Stimulated activated CD8-positive, alpha-beta memory T cell treated with anti-CD3 and anti-CD28 coated beads, Interleukin-15, amount 100 ng/mL, for 1 hour (primary cell): ENCODE results near the gene SNCB.
A peak's percentile ranks its signal among the peaks of the same experiment; 100 is the strongest.
"Not testable (repeated sequence)": the region's sequence is repeated elsewhere in the genome, so short reads cannot be mapped to it uniquely, and the experiment has no call there.

Source experiments
- DNase-seq: peaks from one replicate; pipeline ENCODE4 v3.0.0-alpha.2; 2020; ENCODE audit warnings: low read depth

The SNCB gene

DNA sequence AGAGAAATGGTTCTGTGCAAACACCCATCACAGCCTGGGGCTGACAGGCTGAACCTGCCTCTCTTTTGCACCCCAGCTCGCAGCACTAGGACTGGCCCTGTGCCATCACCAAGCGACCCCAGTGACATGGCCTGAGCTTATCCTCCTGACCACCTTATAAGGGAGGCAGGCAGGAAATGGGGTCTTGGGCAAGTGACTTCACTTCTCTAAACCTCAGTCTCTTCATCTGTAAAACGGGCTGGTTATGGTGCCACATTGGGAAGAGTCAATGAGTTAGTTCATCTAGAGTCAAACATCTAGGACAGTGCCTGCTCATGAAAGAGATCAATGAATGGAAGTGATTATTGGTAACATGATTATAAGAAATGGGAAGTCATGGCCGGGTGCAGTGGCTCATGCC, 6.2 kb downstream of the SNCB start:
- DNase-seq = no peak

DNA sequence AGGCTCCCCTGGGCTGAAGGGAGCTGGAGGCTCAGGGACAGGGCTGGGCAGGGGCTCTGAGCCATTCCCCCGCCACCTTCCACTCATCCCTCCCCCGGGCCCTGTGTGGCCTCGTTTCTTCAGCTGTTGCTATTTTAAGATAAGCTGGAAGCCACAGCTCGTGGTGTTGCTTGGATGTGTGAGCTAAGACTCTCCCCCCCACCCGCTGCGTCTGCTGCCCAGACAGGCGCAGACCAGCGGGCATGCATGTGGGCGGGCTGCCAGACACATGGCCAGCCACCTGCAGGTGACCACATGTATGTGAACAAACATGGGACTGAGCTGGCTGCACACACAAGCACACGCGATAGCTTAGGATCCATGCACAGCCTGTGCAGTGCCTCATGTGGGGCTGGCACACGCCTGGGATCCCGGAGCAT, 8.7 kb downstream of the SNCB start:
- no peak for DNase-seq

DNA sequence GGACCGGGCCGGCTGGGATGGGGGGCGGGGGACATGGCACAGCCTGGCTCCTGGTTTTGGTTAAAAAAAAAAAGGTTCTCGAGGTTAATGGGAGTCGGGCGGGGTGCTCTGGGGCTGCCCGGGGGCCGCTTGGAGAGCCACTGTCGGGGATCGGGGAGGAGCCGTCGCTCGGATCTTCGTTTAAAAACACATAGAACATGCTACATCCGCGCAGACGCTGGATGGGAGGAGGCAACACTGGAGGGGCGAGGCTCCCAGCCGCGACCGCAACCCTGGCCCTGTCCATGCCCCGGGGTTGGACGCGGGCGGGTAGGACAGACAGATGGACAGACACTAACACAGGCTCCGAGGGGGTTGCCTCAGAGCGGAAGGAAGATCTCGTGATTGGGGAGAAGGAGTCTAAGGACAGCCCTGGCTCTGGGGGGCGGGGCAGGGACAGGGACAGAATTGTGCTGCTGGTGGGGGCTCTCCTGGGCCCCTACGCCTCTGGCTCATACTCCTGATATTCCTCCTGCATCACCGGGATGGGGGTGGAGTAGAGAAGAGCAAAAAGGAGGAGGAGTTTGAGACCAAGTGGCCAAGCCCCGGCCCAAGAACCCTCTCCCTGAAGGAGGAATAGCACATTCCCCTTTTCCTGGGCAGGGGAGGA, 9.9 kb downstream of the SNCB start:
- no peak for DNase-seq

DNA sequence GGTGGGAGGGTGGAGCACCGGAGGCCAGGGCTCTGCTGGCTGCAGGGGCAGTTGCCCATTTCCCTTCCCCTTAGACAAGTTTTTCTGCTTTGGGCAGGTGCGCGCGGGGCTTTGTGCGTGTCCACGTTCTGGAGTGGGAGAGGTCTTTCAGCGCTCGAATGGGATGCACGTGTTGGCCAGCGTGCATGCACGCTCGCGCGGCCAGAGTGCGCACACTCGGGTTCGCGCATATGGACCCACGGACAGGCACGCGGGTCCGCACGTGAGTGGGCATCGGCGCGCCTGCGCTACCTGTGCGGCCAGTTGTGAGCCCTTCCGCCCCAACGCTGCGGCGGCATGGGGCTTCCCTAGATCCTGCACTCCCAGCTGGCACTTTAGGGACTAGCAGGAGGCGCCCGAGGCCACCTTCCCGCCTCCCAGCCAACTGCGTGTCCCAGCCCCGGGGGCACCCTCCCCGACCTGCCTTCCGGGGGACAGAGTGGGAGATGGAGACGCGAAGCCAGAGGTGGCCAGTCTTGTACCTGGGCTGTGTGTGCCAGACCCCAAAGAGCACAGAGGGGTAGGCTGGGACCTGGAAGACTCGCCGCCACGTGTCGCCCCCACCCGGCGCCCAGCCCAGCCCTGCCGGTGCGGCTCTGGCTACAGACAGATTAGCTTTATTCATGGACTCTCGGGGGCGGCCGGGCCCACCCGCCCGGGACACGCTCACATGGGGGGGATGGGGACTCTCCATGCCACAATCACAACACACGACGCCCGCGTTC, 10.6 kb downstream of the SNCB start:
- DNase-seq = no peak

DNA sequence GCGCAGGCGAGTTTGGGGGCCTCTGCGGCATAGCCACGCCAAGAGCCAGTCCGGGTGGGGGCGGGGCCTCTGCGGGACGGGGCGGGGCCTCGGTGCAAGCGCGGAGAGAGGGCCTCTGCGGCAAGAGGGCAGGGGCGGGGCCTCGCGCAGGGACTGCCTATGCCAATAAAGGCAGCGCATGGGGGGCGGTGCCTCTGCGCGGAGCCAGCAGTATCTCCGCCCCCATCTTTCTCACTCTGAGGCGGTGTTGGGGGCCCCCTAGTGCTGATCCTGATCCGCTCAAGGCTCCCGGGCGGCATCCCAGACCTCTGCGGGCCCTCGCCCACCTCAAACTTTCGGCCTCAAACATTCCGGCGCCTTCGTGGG, 11.1 kb downstream of the SNCB start:
- peak; percentile 44 for DNase-seq

DNA sequence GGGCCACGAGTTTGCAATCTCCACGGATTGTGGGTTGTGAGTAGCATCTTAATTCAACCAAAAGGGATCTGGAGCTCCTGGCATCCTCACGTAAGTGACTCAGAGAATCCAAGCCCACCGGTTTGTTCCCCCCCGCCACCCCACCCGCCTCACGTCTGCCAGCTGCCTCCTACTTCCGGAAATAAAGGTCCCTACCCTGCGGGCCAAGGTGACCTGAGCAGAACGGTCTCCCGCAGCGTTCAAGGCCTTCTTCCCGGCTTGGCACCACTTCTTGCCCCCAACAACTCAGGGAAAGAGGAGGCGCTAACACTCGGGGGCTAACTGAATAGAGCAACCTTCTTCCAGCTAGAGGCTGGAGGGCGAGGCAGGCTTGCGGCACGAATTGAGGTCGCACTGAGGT, 11.6 kb downstream of the SNCB start:
- DNase-seq = no peak

DNA sequence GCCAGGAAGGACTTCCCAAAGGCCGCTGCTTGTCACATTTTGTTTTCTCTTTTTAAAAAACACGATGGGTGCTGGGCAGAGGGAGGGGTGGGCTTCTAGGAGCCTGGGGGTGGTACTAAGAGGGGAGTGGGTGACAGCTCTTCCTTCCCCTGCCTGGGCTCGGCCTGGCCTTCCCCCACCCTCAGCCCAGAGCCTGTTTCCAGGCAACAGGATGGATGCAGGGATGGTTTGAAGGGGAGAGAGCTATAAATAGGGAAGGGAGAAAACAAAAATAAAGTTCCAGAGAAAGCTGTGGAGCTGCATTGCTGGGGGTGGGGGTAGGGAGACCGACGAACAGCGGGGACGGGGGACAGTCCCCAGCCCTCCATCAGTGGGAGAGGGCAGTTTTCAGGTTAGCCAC, 13.8 kb downstream of the SNCB start:
- DNase-seq = no peak

DNA sequence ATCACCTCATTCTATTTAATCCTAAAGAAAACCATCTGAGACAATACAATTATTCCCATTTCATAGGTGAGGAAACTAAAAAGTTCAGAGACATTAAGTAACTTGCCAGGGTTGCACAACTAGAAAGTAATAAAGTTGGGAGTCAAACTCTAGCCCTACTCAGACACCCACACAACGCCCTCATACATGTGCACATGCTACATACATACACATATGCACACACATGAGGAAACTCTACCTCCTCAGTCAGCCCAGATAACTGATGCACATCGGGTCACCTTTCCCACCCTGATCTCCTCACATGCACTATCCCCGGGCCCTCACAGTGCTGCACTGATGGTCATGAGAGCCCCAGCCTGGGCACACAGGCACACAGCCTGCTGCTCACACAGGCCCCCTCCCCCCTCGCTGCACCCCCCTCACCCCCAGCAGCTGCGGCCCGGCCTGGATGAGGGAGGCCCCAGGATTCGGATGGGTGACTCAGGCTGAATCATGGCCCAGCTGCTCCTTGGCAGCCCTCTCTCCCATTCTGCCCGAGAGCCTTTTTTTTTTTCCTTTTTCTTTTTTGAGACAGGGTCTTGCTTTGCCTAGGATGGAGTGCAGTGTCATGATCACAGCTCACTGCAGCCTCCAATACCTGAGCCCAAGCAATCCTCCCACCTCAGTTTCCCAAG, 15.4 kb downstream of the SNCB start:
- DNase-seq = no peak

DNA sequence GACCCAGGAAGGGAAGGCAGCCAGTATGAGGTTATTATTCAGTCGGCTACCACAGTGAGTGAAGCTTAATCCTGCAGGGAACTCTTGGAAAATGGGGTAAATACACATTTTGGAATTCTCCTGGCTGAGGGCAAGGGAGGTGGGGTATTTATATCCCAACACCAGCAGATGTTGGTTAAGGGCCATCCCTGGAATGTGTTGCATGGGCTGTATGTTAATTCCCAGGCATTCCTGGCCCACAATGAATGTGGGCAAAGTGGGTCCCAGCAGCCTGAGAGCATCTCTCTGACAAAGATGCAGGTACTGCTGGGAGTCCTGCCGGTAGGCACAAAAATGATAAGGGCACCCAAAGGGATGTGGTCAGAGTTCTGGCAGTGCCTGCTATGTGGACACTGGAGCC, 17.5 kb downstream of the SNCB start:
- no peak for DNase-seq

DNA sequence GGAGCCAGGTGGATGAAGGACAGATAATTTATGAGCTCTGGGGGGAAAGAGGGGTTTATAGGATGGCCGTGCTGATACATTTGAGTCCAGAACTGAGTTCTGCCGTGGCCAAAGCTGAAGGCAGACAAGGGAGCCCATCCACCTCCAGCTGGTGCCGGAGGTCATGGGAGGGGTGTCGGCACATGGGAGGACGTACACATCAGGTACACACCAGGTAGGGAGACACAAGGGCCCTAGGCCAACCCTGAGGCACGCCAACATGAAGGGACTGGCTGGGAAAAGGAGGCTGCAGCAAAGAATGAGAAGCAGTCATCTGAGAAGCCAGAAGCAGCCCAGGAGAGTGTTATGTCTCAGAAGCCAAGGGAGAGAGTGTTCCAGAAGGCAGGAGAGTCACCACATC, 18.3 kb downstream of the SNCB start:
- DNase-seq = no peak

DNA sequence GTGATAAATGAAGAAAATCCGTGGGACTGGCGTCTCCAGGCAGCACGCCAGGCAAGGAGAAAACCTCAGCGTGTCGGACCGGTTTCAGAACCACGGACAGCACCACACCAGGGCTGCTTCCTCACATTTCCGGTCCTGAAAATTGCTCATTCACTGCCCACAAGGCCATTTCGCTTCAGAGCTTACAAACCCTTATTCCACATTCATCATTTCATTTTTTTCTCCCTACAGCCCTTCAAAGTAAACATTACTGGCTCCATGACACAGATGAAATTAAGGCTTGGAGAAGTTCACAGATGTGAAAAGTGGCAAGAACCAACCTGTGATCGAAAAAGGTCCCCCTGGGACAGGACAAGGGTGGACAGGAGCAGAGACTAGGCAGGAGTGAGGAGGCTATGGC, 18.9 kb downstream of the SNCB start:
- DNase-seq = no peak

DNA sequence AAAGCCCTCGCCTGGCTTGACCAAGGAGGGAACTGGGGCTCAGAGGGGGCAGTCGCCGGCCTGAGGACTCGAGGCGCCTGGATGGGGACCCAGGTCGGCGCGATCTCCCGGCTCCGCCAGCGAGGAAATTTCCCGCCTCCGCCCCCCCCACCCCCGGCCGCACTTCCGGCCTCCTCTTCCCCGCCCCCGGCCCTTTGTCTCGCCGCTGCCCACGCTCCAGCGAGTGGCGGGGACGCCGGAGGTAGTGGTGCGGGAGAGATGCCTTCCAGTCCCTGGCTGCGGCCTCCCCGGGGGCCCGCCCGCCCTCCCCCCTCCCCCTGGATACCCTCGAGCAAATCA, 19.9 kb downstream of the SNCB start:
- no peak for DNase-seq

DNA sequence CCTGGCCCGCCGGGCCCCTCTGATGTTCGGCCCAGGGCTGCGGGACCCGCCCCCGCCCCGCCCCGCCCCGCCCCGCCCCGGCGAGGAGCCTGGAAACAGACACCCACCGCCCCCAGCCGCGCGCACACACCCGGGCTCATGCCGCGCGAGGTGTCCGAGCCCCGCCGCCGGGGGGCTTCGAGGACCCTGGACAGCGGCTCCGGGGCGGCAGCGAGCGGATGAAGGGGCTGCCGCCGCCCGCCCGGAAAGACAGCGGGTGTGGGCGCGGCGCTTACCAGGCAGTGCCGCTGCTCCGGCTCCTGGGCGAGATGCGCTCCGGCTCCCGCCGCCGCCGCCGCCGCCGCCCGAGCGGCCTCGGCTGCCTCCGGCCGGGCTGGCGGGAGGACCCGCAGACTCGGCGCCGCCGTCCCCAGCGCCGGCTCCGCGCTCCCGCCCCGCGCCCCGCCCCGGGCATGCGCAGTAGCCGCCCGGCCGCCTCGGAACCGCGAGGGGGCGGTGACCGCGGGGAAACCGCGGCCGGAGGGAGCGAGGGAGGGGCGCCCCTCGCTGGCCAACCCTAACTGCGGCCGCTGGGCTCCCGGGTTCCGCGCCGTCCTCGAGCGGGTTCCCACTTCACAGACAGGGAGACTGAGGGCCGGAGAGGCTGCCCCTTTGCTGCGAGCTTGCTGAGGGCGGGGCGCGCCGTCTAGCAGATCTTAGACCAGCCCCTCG, 20.5 kb downstream of the SNCB start, which contains the start of gene GPRIN1:
Gene GPRIN1 (minus strand): TSS at position 433 of the 711 bp plus-strand sequence. CDS start 10,322 bp downstream, outside the sequence.
- DNase-seq = no peak

DNA sequence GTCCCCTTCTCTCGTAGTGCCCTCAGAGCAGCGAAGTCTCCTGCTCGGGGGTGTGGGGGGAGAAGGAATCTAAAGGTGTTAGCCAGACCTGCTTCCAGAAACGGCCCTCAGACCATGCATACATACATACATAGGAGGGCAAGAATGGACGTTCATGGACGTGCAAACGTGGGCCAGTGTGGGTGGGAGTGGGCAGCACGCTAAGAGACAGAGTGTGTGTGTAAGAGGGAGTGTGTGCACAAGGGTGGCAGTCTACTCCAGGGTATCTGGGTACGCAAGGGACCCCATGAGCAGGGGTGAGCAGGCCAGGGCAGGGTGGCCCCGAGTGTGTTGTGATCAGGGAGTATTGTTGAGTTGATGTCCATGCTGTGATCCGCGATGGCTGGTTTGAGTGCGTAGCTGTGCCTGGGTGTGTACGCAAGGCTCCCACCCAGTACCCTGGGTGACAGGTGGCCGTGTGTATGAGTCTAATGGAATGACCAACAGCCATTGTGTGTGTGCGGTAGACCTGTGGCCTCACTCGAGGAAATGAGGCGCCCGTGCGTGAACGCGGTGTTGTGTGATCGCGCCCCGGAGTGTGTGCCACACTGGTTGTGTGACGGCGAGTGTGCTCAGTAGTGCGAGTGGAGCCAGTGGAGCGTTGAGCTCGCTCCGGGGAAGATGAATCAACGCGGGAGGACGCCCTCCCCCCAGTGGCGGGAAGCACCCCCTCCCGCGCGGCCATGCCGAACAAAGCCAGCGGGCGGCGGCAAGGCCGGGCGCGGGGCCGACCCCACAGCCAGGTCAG, 21.2 kb downstream of the SNCB start:
- DNase-seq = no peak

DNA sequence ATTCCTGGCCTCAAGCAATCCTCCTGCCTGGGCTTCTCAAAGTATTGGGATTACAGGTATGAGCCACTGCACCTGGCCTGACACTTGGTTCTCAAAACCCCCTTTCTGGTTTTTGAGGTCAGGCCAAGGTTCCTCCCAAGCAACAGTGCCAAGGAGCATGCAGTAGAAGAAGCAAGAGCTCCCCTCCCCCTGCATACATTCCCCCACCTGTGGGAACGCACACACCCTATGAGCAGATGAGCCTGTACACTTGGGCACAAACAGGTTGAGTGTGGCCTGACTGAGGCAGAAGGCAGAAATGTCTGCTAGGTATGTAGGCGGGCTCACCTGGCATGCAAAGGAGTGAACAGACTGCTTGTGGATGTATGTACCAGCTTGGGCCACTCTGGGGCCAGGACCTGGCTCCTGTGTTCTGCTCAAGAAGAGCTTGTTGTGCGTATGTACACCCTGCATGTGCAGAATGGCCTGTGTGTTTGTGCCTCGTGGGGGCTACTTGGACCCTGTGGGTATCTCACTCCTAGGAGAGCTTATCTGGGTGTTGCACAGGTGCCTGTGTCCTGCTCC, 22.1 kb downstream of the SNCB start:
- no peak for DNase-seq

DNA sequence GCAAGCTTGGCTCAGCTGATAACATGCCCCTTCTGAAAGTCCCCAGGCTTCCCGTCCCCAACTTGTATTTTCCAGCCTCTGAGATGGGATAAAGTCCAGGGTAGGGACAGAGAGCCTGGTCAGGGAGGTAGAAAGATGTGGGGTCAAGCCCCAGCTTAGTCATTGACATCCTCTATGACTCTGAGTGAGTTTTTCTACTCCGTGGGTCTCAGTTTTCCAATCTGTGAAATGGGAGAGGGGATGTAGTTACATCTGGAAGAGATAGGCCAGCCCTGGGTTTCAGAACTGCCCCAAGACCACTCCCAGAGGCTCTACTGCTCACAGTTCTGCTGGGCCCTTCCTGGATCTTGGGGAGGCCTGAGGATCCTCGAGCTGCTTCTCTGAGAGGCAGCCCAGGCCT, 23.5 kb downstream of the SNCB start:
- DNase-seq = no peak

DNA sequence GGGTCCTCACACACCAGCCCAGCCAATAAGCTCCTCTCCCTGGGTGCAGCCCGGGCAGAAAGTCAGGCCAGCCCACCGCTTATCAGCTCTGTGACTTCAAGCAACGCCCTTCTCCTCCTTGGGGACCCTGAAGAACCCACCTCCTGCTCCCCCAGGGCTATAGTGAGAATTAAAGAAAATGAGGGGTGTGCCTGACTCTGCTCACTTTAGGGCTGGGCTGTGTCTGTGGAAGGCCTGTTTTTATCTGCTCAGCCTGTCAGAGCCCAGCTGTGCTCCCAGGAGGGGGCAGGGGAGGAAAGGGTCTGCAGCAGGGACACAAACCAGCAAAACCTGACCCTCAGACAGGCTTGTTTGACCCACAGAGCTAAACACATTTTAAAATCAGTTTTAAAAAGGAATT, 24.3 kb downstream of the SNCB start:
- DNase-seq = no peak

DNA sequence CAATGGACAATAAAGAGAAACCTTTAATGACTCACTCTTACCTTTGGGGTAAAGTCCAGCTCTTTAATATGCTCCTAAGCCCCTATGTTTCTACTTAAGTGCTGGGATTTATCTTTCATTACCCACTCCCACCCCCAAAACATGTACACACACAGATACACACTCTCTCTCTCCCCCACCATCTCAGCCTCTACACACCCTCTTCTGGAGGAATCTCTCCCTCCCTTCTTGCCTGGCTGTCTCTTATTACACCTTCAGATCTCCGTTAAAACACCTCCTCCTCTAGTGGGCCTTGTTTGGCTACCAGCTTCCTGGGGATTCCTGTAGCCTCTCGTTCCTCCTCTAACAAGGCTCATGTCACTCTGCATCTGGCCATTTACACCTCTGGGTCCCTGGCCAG, 27.2 kb downstream of the SNCB start:
- DNase-seq = no peak

DNA sequence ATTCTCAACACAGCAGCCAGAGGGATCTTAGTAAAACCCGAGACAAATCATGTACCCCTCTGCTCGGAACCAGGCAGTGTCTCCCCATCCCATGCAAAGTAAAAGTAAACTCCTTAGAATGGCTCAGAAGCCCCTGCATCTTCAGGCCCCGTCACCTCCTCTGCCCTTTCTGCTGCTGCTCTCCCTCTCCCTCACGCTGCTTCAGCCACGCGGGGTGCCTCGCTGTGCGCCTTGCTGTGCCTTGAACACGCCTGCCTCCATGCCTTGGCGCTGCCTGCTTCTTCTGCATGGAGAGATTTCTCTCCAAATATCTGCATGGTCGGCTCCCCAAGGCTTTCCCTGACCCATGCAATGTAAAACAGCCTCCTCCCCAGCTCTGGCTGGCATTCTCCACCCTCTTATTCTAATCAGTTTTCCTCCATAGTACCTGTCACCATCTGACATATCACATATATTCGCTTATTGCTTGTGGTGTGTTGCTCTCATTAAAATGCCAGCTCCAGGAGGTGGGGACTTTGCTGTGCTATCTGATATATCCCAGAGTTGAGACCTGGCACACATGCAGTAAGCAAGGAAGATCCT, 28.3 kb downstream of the SNCB start:
- DNase-seq = no peak

DNA sequence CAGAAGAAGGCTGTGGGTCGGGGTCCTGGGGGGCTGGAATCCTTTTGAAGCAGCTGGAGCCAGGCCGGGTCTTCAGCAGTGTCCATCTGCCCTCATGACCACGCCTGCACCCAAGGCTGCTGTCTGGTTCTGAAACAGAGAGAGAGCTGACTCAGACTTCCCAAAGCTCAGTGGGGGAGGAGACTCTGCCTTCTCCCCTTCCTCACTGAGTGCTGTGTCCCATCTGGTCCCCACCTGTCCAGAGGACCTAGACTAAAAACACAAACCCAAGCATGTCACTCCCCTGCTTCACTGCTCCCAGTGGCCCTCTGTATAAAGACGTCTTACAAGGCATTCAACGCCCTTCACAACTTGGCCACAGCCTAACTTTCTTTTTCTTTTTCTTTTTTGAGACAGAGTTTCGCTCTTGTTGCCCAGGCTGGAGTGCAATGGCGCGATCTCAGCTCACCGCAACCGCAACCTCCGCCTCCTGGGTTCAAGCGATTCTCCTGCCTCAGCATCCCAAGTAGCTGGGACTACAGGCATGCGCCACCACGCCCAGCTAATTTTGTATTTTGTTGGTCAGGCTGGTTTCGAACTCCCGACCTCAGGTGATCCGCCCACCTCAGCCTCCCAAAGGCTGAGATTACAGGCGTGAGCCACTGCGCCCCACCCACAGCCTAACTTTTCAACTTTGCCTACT, 30.4 kb downstream of the SNCB start:
- not testable (repeated sequence) for DNase-seq
